Measurements from ENCODE around the gene RASGRF2. TPM values are rescaled to one million over a fixed set of nuclear protein-coding genes. Genes with fewer than 3 reads are reported as not detected.

RASGRF2 gene
- total and polyA plus RNA-seq, 2 of the 13 experiments (the other 11 are each of a cell fraction or from before 2014, with no cell fraction given): 23.6 to 29.0 TPM

DNA sequence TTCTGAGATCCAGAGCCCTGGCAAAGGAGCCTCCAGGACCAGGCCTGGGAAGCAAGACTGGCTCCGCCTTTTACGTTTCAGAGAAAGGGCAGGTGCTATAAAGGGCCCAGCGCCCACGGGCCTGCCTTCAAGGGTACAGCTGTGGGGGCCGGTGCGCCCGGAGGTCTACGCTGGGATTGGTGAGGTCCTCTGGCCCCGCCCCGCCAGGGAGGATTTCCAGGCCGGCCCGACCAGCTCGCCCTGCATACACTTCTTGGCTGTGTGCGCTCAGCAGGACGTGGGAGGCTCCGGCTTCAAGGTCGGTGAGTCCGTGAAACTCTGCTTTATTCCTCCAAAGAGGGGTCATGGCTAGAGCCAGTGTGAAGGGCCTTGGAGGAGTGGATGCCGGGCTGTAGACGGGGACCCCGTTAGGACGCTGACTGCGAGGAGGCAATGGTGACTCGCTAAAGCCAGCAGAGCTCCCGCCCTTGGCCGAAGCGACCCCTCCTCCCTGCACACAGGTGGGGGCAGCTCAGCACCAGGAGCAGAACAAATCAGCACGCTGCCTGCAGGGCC is 273.0 kb downstream of the RASGRF2 start, which contains the start of gene CKMT2 (continued):
- TF ChIP-seq ZNF3 (CRISPR knock-in tag; IDR thresholded peaks at IDR 0.05): no peak
- TF ChIP-seq, protein P1, sequence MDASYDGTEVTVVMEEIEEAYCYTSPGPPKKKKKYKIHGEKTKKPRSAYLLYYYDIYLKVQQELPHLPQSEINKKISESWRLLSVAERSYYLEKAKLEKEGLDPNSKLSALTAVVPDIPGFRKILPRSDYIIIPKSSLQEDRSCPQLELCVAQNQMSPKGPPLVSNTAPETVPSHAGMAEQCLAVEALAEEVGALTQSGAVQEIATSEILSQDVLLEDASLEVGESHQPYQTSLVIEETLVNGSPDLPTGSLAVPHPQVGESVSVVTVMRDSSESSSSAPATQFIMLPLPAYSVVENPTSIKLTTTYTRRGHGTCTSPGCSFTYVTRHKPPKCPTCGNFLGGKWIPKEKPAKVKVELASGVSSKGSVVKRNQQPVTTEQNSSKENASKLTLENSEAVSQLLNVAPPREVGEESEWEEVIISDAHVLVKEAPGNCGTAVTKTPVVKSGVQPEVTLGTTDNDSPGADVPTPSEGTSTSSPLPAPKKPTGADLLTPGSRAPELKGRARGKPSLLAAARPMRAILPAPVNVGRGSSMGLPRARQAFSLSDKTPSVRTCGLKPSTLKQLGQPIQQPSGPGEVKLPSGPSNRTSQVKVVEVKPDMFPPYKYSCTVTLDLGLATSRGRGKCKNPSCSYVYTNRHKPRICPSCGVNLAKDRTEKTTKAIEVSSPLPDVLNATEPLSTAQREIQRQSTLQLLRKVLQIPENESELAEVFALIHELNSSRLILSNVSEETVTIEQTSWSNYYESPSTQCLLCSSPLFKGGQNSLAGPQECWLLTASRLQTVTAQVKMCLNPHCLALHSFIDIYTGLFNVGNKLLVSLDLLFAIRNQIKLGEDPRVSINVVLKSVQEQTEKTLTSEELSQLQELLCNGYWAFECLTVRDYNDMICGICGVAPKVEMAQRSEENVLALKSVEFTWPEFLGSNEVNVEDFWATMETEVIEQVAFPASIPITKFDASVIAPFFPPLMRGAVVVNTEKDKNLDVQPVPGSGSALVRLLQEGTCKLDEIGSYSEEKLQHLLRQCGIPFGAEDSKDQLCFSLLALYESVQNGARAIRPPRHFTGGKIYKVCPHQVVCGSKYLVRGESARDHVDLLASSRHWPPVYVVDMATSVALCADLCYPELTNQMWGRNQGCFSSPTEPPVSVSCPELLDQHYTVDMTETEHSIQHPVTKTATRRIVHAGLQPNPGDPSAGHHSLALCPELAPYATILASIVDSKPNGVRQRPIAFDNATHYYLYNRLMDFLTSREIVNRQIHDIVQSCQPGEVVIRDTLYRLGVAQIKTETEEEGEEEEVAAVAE (CRISPR knock-in tag; IDR thresholded peaks at IDR 0.05; ENCODE audit: borderline replicate concordance): no peak
- TF ChIP-seq, protein P2, sequence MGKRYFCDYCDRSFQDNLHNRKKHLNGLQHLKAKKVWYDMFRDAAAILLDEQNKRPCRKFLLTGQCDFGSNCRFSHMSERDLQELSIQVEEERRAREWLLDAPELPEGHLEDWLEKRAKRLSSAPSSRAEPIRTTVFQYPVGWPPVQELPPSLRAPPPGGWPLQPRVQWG (CRISPR knock-in tag; IDR thresholded peaks at IDR 0.05; ENCODE audit: borderline replicate concordance, low read depth): no peak
- TF ChIP-seq ZNF224 (CRISPR knock-in tag; IDR thresholded peaks at IDR 0.05): no peak
- TF ChIP-seq, protein P3, sequence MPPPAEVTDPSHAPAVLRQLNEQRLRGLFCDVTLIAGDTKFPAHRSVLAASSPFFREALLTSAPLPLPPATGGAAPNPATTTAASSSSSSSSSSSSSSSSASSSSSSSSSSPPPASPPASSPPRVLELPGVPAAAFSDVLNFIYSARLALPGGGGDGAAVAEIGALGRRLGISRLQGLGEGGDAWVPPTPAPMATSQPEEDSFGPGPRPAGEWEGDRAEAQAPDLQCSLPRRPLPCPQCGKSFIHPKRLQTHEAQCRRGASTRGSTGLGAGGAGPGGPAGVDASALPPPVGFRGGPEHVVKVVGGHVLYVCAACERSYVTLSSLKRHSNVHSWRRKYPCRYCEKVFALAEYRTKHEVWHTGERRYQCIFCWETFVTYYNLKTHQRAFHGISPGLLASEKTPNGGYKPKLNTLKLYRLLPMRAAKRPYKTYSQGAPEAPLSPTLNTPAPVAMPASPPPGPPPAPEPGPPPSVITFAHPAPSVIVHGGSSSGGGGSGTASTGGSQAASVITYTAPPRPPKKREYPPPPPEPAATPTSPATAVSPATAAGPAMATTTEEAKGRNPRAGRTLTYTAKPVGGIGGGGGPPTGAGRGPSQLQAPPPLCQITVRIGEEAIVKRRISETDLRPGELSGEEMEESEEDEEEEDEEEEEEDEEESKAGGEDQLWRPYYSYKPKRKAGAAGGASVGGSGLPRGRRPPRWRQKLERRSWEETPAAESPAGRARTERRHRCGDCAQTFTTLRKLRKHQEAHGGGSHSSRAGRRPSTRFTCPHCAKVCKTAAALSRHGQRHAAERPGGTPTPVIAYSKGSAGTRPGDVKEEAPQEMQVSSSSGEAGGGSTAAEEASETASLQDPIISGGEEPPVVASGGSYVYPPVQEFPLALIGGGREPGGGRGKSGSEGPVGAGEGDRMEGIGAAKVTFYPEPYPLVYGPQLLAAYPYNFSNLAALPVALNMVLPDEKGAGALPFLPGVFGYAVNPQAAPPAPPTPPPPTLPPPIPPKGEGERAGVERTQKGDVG (CRISPR knock-in tag; IDR thresholded peaks at IDR 0.05; ENCODE audit: borderline replicate concordance): no peak
- TF ChIP-seq ZNF326 (CRISPR knock-in tag; IDR thresholded peaks at IDR 0.05; ENCODE audit: borderline replicate concordance): no peak
- no peak for TF ChIP-seq SETDB1 (CRISPR knock-in tag; IDR thresholded peaks at IDR 0.05; ENCODE audit: borderline replicate concordance)
- no peak for TF ChIP-seq CC2D1A (CRISPR knock-in tag; IDR thresholded peaks at IDR 0.05)
- TF ChIP-seq ZFAT (CRISPR knock-in tag; conservative IDR thresholded peaks at IDR 0.05): no peak
- no peak for TF ChIP-seq MIXL1 (CRISPR knock-in tag; IDR thresholded peaks at IDR 0.05)
- TF ChIP-seq FOSL2 (CRISPR knock-in tag; IDR thresholded peaks at IDR 0.05): no peak
- TF ChIP-seq NR2F6 (IDR thresholded peaks at IDR 0.05): no peak
- no peak for TF ChIP-seq NR2F6 (CRISPR knock-in tag; IDR thresholded peaks at IDR 0.05)
- no peak for TF ChIP-seq GATA4 (IDR thresholded peaks at IDR 0.05; ENCODE audit: borderline replicate concordance, low read depth)
- 0 out of 2 replicates have a peak, but pooled peaks have one; percentile 64 for TF ChIP-seq ZNF547 (CRISPR knock-in tag; IDR thresholded peaks at IDR 0.05)
- peak; percentile 35; the same call in 1 of the 2 replicates for TF ChIP-seq TARDBP (CRISPR knock-in tag; IDR thresholded peaks at IDR 0.05)
- no peak for TF ChIP-seq KLF16 (CRISPR knock-in tag; IDR thresholded peaks at IDR 0.05)
- TF ChIP-seq FOSL1 (CRISPR knock-in tag; IDR thresholded peaks at IDR 0.05; ENCODE audit: borderline replicate concordance): no peak
- TF ChIP-seq HOXA9 (CRISPR knock-in tag; IDR thresholded peaks at IDR 0.05; ENCODE audit: borderline replicate concordance): no peak
- TF ChIP-seq CHD2 (IDR thresholded peaks at IDR 0.05; ENCODE audit: low read depth, low read length): no peak
- TF ChIP-seq TCF7L2 (IDR thresholded peaks at IDR 0.05; ENCODE audit: low read depth, low read length): no peak
- TF ChIP-seq ZNF160 (CRISPR knock-in tag; IDR thresholded peaks at IDR 0.05): no peak
- TF ChIP-seq, protein P4, sequence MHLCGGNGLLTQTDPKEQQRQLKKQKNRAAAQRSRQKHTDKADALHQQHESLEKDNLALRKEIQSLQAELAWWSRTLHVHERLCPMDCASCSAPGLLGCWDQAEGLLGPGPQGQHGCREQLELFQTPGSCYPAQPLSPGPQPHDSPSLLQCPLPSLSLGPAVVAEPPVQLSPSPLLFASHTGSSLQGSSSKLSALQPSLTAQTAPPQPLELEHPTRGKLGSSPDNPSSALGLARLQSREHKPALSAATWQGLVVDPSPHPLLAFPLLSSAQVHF (CRISPR knock-in tag; IDR thresholded peaks at IDR 0.05): no peak
- no peak for TF ChIP-seq RCOR2 (CRISPR knock-in tag; IDR thresholded peaks at IDR 0.05)

All from HepG2 (cell line).